ENCODE measurements around the gene BCL2L12.
"Not testable (repeated sequence)": the region's sequence is repeated elsewhere in the genome, so short reads cannot be mapped to it uniquely, and the experiment has no call there.

BCL2L12 gene

GRCh38 chr19:49713236-49713845 lies 47.6 kb downstream of the BCL2L12 start:
- DNase-seq (ENCODE audit: low read depth), result no peak

- DNase-seq (ENCODE audit: low read depth), result no peak
Observed at GRCh38 chr19:49716154-49716553, 50.4 kb downstream of the BCL2L12 start.

- no peak for DNase-seq (ENCODE audit: low read depth)
Observed at GRCh38 chr19:49718511-49718910, 52.8 kb downstream of the BCL2L12 start.

GRCh38 chr19:49718991-49719390 lies 53.3 kb downstream of the BCL2L12 start:
- DNase-seq (ENCODE audit: low read depth), result no peak

- DNase-seq (ENCODE audit: low read depth), result not testable (repeated sequence)
Observed at GRCh38 chr19:49719420-49719819, 53.7 kb downstream of the BCL2L12 start.

All from stimulated activated CD4-positive, alpha-beta T cell treated with anti-CD3 and anti-CD28 coated beads, Interleukin-2, amount 100 ng/mL, for 4 hours (primary cell).